ENCODE data around the gene CCDC192. TPM values are rescaled to one million over a fixed set of nuclear protein-coding genes. Genes with fewer than 3 reads are reported as not detected.
"Not testable (repeated sequence)": the region's sequence is repeated elsewhere in the genome, so short reads cannot be mapped to it uniquely, and the experiment has no call there.

The CCDC192 gene
- total RNA-seq (2014; rRNA removed; shearing (Covaris generic); ENCODE audit: low replicate concordance) = not detected in 2 replicates

- Histone ChIP-seq H3K4me3 (no peak within 1 kb of the TSS), H3K9me3 (no peaks in the 10 kb centered on the region), H3K27me3 (no peaks in the 10 kb centered on the region), H3K36me3 (no peaks in the 10 kb centered on the region)
- no peak for DNase-seq
Measured at GRCh38 chr5:127702926-127703561, at the start of gene CCDC192. Gene CCDC192 (plus strand): TSS chr5:127703391. CDS start chr5:127703446, 55 bp downstream.

GRCh38 chr5:127656825-127657224, 46.4 kb upstream of the CCDC192 start:
- Histone ChIP-seq H3K9me3 (no peaks in the 10 kb centered on the region), H3K36me3 (no peaks in the 10 kb centered on the region), H3K4me3 (no peak overlapping the region), H3K27me3 (peaks cover 11% of the 10 kb centered on the region)
- DNase-seq = no peak

- Histone ChIP-seq H3K9me3 (no peaks in the 10 kb centered on the region), H3K27me3 (peaks cover 8% of the 10 kb centered on the region; the same call in 1 of the 2 replicates), H3K36me3 (no peaks in the 10 kb centered on the region), H3K4me3 (no peak overlapping the region)
- DNase-seq = no peak
Measured at GRCh38 chr5:127660047-127660733, 43.0 kb upstream of the CCDC192 start.

GRCh38 chr5:127664093-127664492, 39.1 kb upstream of the CCDC192 start:
- Histone ChIP-seq H3K9me3 (no peaks in the 10 kb centered on the region), H3K27me3 (no peaks in the 10 kb centered on the region), H3K4me3 (no peak overlapping the region), H3K36me3 (no peaks in the 10 kb centered on the region)
- no peak for DNase-seq

GRCh38 chr5:127665641-127666040, 37.5 kb upstream of the CCDC192 start:
- no peaks in the 10 kb centered on the region for H3K36me3 ChIP-seq
- no peak overlapping the region for H3K4me3 ChIP-seq
- no peak for DNase-seq
- H3K27me3 ChIP-seq = no peaks in the 10 kb centered on the region
- H3K9me3 ChIP-seq = no peaks in the 10 kb centered on the region

GRCh38 chr5:127666043-127666716, 37.0 kb upstream of the CCDC192 start:
- no peaks in the 10 kb centered on the region for H3K27me3 ChIP-seq
- H3K36me3 ChIP-seq = no peaks in the 10 kb centered on the region
- no peak overlapping the region for H3K4me3 ChIP-seq
- DNase-seq = peak; percentile 12
- H3K9me3 ChIP-seq = no peaks in the 10 kb centered on the region

- DNase-seq = no peak
- Histone ChIP-seq H3K36me3 (no peaks in the 10 kb centered on the region), H3K9me3 (no peaks in the 10 kb centered on the region), H3K4me3 (no peak overlapping the region), H3K27me3 (no peaks in the 10 kb centered on the region)
Measured at GRCh38 chr5:127667926-127668325, 35.3 kb upstream of the CCDC192 start.

- no peaks in the 10 kb centered on the region for H3K27me3 ChIP-seq
- DNase-seq = peak; percentile 25
- H3K9me3 ChIP-seq = no peaks in the 10 kb centered on the region
- H3K36me3 ChIP-seq = no peaks in the 10 kb centered on the region
- no peak overlapping the region for H3K4me3 ChIP-seq
Measured at GRCh38 chr5:127671218-127671617, 32.0 kb upstream of the CCDC192 start.

GRCh38 chr5:127673117-127673800, 29.9 kb upstream of the CCDC192 start:
- Histone ChIP-seq H3K9me3 (no peaks in the 10 kb centered on the region), H3K36me3 (no peaks in the 10 kb centered on the region), H3K27me3 (no peaks in the 10 kb centered on the region), H3K4me3 (no peak overlapping the region)
- no peak for DNase-seq

GRCh38 chr5:127676951-127677350, 26.2 kb upstream of the CCDC192 start:
- H3K4me3 ChIP-seq, H3K27me3 ChIP-seq, DNase-seq, H3K9me3 ChIP-seq, H3K36me3 ChIP-seq: not testable (repeated sequence)

- not testable (repeated sequence) for H3K36me3 ChIP-seq, DNase-seq, H3K9me3 ChIP-seq, H3K4me3 ChIP-seq, H3K27me3 ChIP-seq
Measured at GRCh38 chr5:127679691-127680330, 23.4 kb upstream of the CCDC192 start.

- no peaks in the 10 kb centered on the region for H3K27me3 ChIP-seq
- H3K9me3 ChIP-seq = no peaks in the 10 kb centered on the region
- no peak for DNase-seq
- no peaks in the 10 kb centered on the region for H3K36me3 ChIP-seq
- H3K4me3 ChIP-seq = no peak overlapping the region
Measured at GRCh38 chr5:127680595-127680994, 22.6 kb upstream of the CCDC192 start.

- Histone ChIP-seq H3K9me3 (no peaks in the 10 kb centered on the region), H3K36me3 (no peaks in the 10 kb centered on the region), H3K4me3 (no peak overlapping the region), H3K27me3 (no peaks in the 10 kb centered on the region)
- DNase-seq = peak; percentile 29
Measured at GRCh38 chr5:127683008-127683407, 20.2 kb upstream of the CCDC192 start.

- DNase-seq = no peak
- H3K4me3 ChIP-seq = no peak overlapping the region
- H3K27me3 ChIP-seq = no peaks in the 10 kb centered on the region
- no peaks in the 10 kb centered on the region for H3K9me3 ChIP-seq
- H3K36me3 ChIP-seq = no peaks in the 10 kb centered on the region
Measured at GRCh38 chr5:127684726-127685467, 18.3 kb upstream of the CCDC192 start.

GRCh38 chr5:127685662-127686061, 17.5 kb upstream of the CCDC192 start:
- Histone ChIP-seq H3K36me3 (no peaks in the 10 kb centered on the region), H3K4me3 (no peak overlapping the region), H3K9me3 (no peaks in the 10 kb centered on the region), H3K27me3 (no peaks in the 10 kb centered on the region)
- DNase-seq = no peak

GRCh38 chr5:127686424-127686823, 16.8 kb upstream of the CCDC192 start:
- H3K27me3 ChIP-seq = no peaks in the 10 kb centered on the region
- no peaks in the 10 kb centered on the region for H3K9me3 ChIP-seq
- no peak for DNase-seq
- H3K36me3 ChIP-seq = no peaks in the 10 kb centered on the region
- H3K4me3 ChIP-seq = no peak overlapping the region

Measured in MG63 (cell line).